NT2/D1 (cell line): Measurements from ENCODE around the gene LAMB1.

ENCODE experiments used
- SUZ12 ChIP-seq: IDR thresholded peaks from 2 replicates; pipeline ENCODE4 v1.6.1; 2011; ENCODE audit not compliant: insufficient read length, insufficient read depth; ENCODE audit errors: extremely low read depth
- YY1 ChIP-seq: IDR thresholded peaks from 2 replicates; pipeline ENCODE4 v1.6.1; 2011; ENCODE audit not compliant: insufficient read length, insufficient read depth
- ZNF274 ChIP-seq: IDR thresholded peaks from 2 replicates; pipeline ENCODE4 v1.6.1; 2011; ENCODE audit warnings: mild to moderate bottlenecking, low read depth, low read length

GRCh38 chr7:107962817-107963216 is 40.1 kb downstream of the LAMB1 start:
- TF ChIP-seq ZNF274 (no peak), YY1 (no peak), SUZ12 (no peak)
